Activated naive CD8-positive, alpha-beta T cell treated with anti-CD3 and anti-CD28 coated beads, Interleukin-2, amount 10 ng/mL, durations not matched to agents 7 days and 5 days (primary cell): ENCODE measurements around the gene POLN. TPM values are rescaled to one million over a fixed set of nuclear protein-coding genes. Genes with fewer than 3 reads are reported as not detected.

ENCODE experiments used
- ATAC-seq: fragments of 150-1000 bp; cut with Tn5 transposase; one replicate; pipeline ENCODE4 v1.10.0; 2021; ENCODE audit warnings: low read depth, moderate library complexity
- POLR2A ChIA-PET: fragments of 350-600 bp; sonication (Branson Sonifier 250); formaldehyde crosslinking; loops from one replicate; lab custom pipeline; 2021; ENCODE audit warnings: antibody characterized with exemption; lab: Charles Lee
- DNase-seq: peaks from one replicate; pipeline ENCODE4 v3.0.0; 2021
- H3K27ac Mint-ChIP-seq: one replicate; pipeline ENCODE4 v1.8.0; 2022; ENCODE audit warnings: mild to moderate bottlenecking, mixed read lengths
- H3K27me3 Mint-ChIP-seq: one replicate; pipeline ENCODE4 v1.8.0; 2022; ENCODE audit warnings: mild to moderate bottlenecking, moderate library complexity, mixed read lengths
- H3K36me3 Mint-ChIP-seq: one replicate; pipeline ENCODE4 v1.8.0; 2021; ENCODE audit warnings: mild to moderate bottlenecking, mixed read lengths
- H3K4me1 Mint-ChIP-seq: one replicate; pipeline ENCODE4 v1.8.0; 2021; ENCODE audit warnings: mixed read lengths
- H3K4me3 Mint-ChIP-seq: one replicate; pipeline ENCODE4 v1.8.0; 2022; ENCODE audit warnings: mild to moderate bottlenecking, moderate library complexity, mixed read lengths
- H3K9me3 Mint-ChIP-seq: one replicate; pipeline ENCODE4 v1.8.0; 2021; ENCODE audit warnings: mixed read lengths
- total RNA-seq, 2 experiments: library from RNA; stranded (reverse); gene quantifications; one replicate each; pipeline ENCODE4 v1.2.3, GENCODE V29; 2021

Gene POLN
- total RNA-seq, 2 experiments from 2014 or later = 2.4 to 3.2 TPM

GRCh38 chr4:2102045-2102883 lies 139.7 kb downstream of the POLN start:
- Mint-ChIP-seq H3K4me1 (peaks cover 2% of the 10 kb centered on the region), H3K27ac (no peak overlapping the region), H3K4me3 (no peak overlapping the region), H3K36me3 (peaks cover 3% of the 10 kb centered on the region), H3K9me3 (peaks cover 14% of the 10 kb centered on the region), H3K27me3 (peaks cover 15% of the 10 kb centered on the region)
- DNase-seq (no peak), ATAC-seq (no peak)
- POLR2A ChIA-PET = no interaction called here

GRCh38 chr4:2101346-2102044 lies 140.4 kb downstream of the POLN start:
- DNase-seq = no peak
- H3K4me1 Mint-ChIP-seq = peaks cover 2% of the 10 kb centered on the region
- ATAC-seq = no peak
- H3K27me3 Mint-ChIP-seq = peaks cover 15% of the 10 kb centered on the region
- peaks cover 20% of the 10 kb centered on the region for H3K9me3 Mint-ChIP-seq
- no peak overlapping the region for H3K4me3 Mint-ChIP-seq
- no peak overlapping the region for H3K27ac Mint-ChIP-seq
- POLR2A ChIA-PET = no interaction called here
- peaks cover 3% of the 10 kb centered on the region for H3K36me3 Mint-ChIP-seq

- Mint-ChIP-seq H3K36me3 (peaks cover 3% of the 10 kb centered on the region), H3K27ac (no peak overlapping the region), H3K27me3 (peaks cover 17% of the 10 kb centered on the region), H3K4me1 (no peaks in the 10 kb centered on the region), H3K4me3 (no peak overlapping the region), H3K9me3 (peaks cover 6% of the 10 kb centered on the region)
- no peak for DNase-seq
- POLR2A ChIA-PET = no interaction called here
- ATAC-seq = no peak
Measured at GRCh38 chr4:2096073-2096609, 145.8 kb downstream of the POLN start.

- ATAC-seq = no peak
- H3K4me3 Mint-ChIP-seq = no peak overlapping the region
- peaks cover 12% of the 10 kb centered on the region for H3K27me3 Mint-ChIP-seq
- POLR2A ChIA-PET = no interaction called here
- H3K9me3 Mint-ChIP-seq = peaks cover 5% of the 10 kb centered on the region
- no peak for DNase-seq
- no peaks in the 10 kb centered on the region for H3K4me1 Mint-ChIP-seq
- H3K27ac Mint-ChIP-seq = no peak overlapping the region
- H3K36me3 Mint-ChIP-seq = peaks cover 1% of the 10 kb centered on the region
Measured at GRCh38 chr4:2095236-2096072, 146.5 kb downstream of the POLN start.

- ATAC-seq = no peak
- Mint-ChIP-seq H3K36me3 (peaks cover 1% of the 10 kb centered on the region), H3K27ac (no peak overlapping the region), H3K9me3 (peaks cover 5% of the 10 kb centered on the region), H3K4me3 (no peak overlapping the region), H3K4me1 (no peaks in the 10 kb centered on the region), H3K27me3 (peaks cover 15% of the 10 kb centered on the region)
- no peak for DNase-seq
- POLR2A ChIA-PET = no interaction called here
Measured at GRCh38 chr4:2094545-2094944, 147.4 kb downstream of the POLN start.

GRCh38 chr4:2093265-2093664 lies 148.7 kb downstream of the POLN start:
- Mint-ChIP-seq H3K27me3 (peaks cover 12% of the 10 kb centered on the region), H3K4me1 (no peaks in the 10 kb centered on the region), H3K4me3 (no peak overlapping the region), H3K9me3 (peaks cover 5% of the 10 kb centered on the region), H3K36me3 (peaks cover 1% of the 10 kb centered on the region), H3K27ac (no peak overlapping the region)
- POLR2A ChIA-PET = no interaction called here
- no peak for DNase-seq
- ATAC-seq = no peak

- peaks cover 5% of the 10 kb centered on the region for H3K9me3 Mint-ChIP-seq
- ATAC-seq (no peak), DNase-seq (no peak)
- peaks cover 1% of the 10 kb centered on the region for H3K36me3 Mint-ChIP-seq
- POLR2A ChIA-PET = no interaction called here
- no peaks in the 10 kb centered on the region for H3K4me1 Mint-ChIP-seq
- H3K27me3 Mint-ChIP-seq = peaks cover 9% of the 10 kb centered on the region
- H3K27ac Mint-ChIP-seq = no peak overlapping the region
- H3K4me3 Mint-ChIP-seq = no peak overlapping the region
Measured at GRCh38 chr4:2092669-2093053, 149.3 kb downstream of the POLN start.

GRCh38 chr4:2091990-2092668 lies 149.8 kb downstream of the POLN start:
- Mint-ChIP-seq H3K36me3 (peaks cover 1% of the 10 kb centered on the region), H3K4me1 (no peaks in the 10 kb centered on the region), H3K9me3 (peaks cover 5% of the 10 kb centered on the region), H3K27me3 (peaks cover 9% of the 10 kb centered on the region), H3K27ac (no peak overlapping the region), H3K4me3 (no peak overlapping the region)
- ATAC-seq = no peak
- POLR2A ChIA-PET = no interaction called here
- no peak for DNase-seq

- DNase-seq (no peak), ATAC-seq (no peak)
- Mint-ChIP-seq H3K9me3 (no peaks in the 10 kb centered on the region), H3K27ac (no peak overlapping the region), H3K4me1 (no peaks in the 10 kb centered on the region), H3K36me3 (no peaks in the 10 kb centered on the region), H3K27me3 (peaks cover 7% of the 10 kb centered on the region), H3K4me3 (no peak overlapping the region)
- POLR2A ChIA-PET = no interaction called here
Measured at GRCh38 chr4:2090642-2091041, 151.3 kb downstream of the POLN start.

- Mint-ChIP-seq H3K27ac (no peak overlapping the region), H3K4me1 (no peaks in the 10 kb centered on the region), H3K36me3 (no peaks in the 10 kb centered on the region), H3K4me3 (no peak overlapping the region), H3K27me3 (peaks cover 7% of the 10 kb centered on the region), H3K9me3 (no peaks in the 10 kb centered on the region)
- POLR2A ChIA-PET = no interaction called here
- ATAC-seq (no peak), DNase-seq (no peak)
Measured at GRCh38 chr4:2089222-2089621, 152.7 kb downstream of the POLN start.

- POLR2A ChIA-PET = no interaction called here
- H3K4me1 Mint-ChIP-seq = no peaks in the 10 kb centered on the region
- no peaks in the 10 kb centered on the region for H3K36me3 Mint-ChIP-seq
- ATAC-seq = no peak
- no peak overlapping the region for H3K27ac Mint-ChIP-seq
- H3K9me3 Mint-ChIP-seq = no peaks in the 10 kb centered on the region
- DNase-seq = no peak
- no peak overlapping the region for H3K4me3 Mint-ChIP-seq
- peaks cover 9% of the 10 kb centered on the region for H3K27me3 Mint-ChIP-seq
Measured at GRCh38 chr4:2087170-2087569, 154.8 kb downstream of the POLN start.

GRCh38 chr4:2085496-2085901 lies 156.4 kb downstream of the POLN start:
- no peak overlapping the region for H3K4me3 Mint-ChIP-seq
- DNase-seq = no peak
- POLR2A ChIA-PET = no interaction called here
- no peaks in the 10 kb centered on the region for H3K4me1 Mint-ChIP-seq
- ATAC-seq = no peak
- H3K9me3 Mint-ChIP-seq = no peaks in the 10 kb centered on the region
- no peaks in the 10 kb centered on the region for H3K36me3 Mint-ChIP-seq
- H3K27me3 Mint-ChIP-seq = peaks cover 6% of the 10 kb centered on the region
- H3K27ac Mint-ChIP-seq = no peak overlapping the region

- peaks cover 2% of the 10 kb centered on the region for H3K27me3 Mint-ChIP-seq
- DNase-seq (no peak), ATAC-seq (no peak)
- POLR2A ChIA-PET = no interaction called here
- no peaks in the 10 kb centered on the region for H3K4me1 Mint-ChIP-seq
- no peak overlapping the region for H3K27ac Mint-ChIP-seq
- no peaks in the 10 kb centered on the region for H3K9me3 Mint-ChIP-seq
- no peak overlapping the region for H3K4me3 Mint-ChIP-seq
- no peaks in the 10 kb centered on the region for H3K36me3 Mint-ChIP-seq
Measured at GRCh38 chr4:2084316-2084715, 157.6 kb downstream of the POLN start.
